ENCODE data around the gene SH3RF3.

Gene SH3RF3

GRCh38 chr2:109419960-109420370 is 291.0 kb downstream of the SH3RF3 start:
- DNase-seq: no peak
- TF ChIP-seq GATA1 (IDR thresholded peaks at IDR 0.05; ENCODE audit: low read depth, low read length) (no peak), POLR2A (IDR thresholded peaks at IDR 0.05; ENCODE audit: low read length) (no peak)

- no peak for DNase-seq
- TF ChIP-seq GATA1 (IDR thresholded peaks at IDR 0.05; ENCODE audit: low read depth, low read length) (no peak), POLR2A (IDR thresholded peaks at IDR 0.05; ENCODE audit: low read length) (no peak)
Measured at GRCh38 chr2:109421101-109421500, 292.1 kb downstream of the SH3RF3 start.

GRCh38 chr2:109421642-109422041 is 292.6 kb downstream of the SH3RF3 start:
- no peak for DNase-seq
- no peak for TF ChIP-seq GATA1 (IDR thresholded peaks at IDR 0.05; ENCODE audit: low read depth, low read length)

- DNase-seq: no peak
- no peak for TF ChIP-seq POLR2A (IDR thresholded peaks at IDR 0.05; ENCODE audit: low read length)
Measured at GRCh38 chr2:109422071-109422757, 293.2 kb downstream of the SH3RF3 start.

GRCh38 chr2:109422758-109423500 is 293.9 kb downstream of the SH3RF3 start:
- no peak for TF ChIP-seq GATA1 (IDR thresholded peaks at IDR 0.05; ENCODE audit: low read depth, low read length)
- TF ChIP-seq POLR2A (IDR thresholded peaks at IDR 0.05; ENCODE audit: low read length): no peak
- no peak for DNase-seq

GRCh38 chr2:109423556-109424359 is 294.8 kb downstream of the SH3RF3 start:
- no peak for DNase-seq

GRCh38 chr2:109425411-109425810 is 296.4 kb downstream of the SH3RF3 start:
- no peak for DNase-seq
- TF ChIP-seq GATA1 (IDR thresholded peaks at IDR 0.05; ENCODE audit: low read depth, low read length) (no peak), POLR2A (IDR thresholded peaks at IDR 0.05; ENCODE audit: low read length) (no peak)

More at GRCh38 chr2:109423556-109424359, 294.8 kb downstream of the SH3RF3 start:
- TF ChIP-seq GATA1 (IDR thresholded peaks at IDR 0.05; ENCODE audit: low read depth, low read length) (no peak), POLR2A (IDR thresholded peaks at IDR 0.05; ENCODE audit: low read length) (no peak)

- TF ChIP-seq GATA1 (IDR thresholded peaks at IDR 0.05; ENCODE audit: low read depth, low read length): no peak
- TF ChIP-seq POLR2A (IDR thresholded peaks at IDR 0.05; ENCODE audit: low read length): no peak
- DNase-seq: no peak
Measured at GRCh38 chr2:109427661-109428091, 298.7 kb downstream of the SH3RF3 start.

- DNase-seq: no peak
- TF ChIP-seq GATA1 (IDR thresholded peaks at IDR 0.05; ENCODE audit: low read depth, low read length) (no peak), POLR2A (IDR thresholded peaks at IDR 0.05; ENCODE audit: low read length) (no peak)
Measured at GRCh38 chr2:109428281-109428680, 299.3 kb downstream of the SH3RF3 start.

- DNase-seq: no peak
- TF ChIP-seq POLR2A (IDR thresholded peaks at IDR 0.05; ENCODE audit: low read length) (no peak), GATA1 (IDR thresholded peaks at IDR 0.05; ENCODE audit: low read depth, low read length) (no peak)
Measured at GRCh38 chr2:109428841-109429566, 300.0 kb downstream of the SH3RF3 start.

- TF ChIP-seq GATA1 (IDR thresholded peaks at IDR 0.05; ENCODE audit: low read depth, low read length): no peak
- TF ChIP-seq POLR2A (IDR thresholded peaks at IDR 0.05; ENCODE audit: low read length): no peak
- no peak for DNase-seq
Measured at GRCh38 chr2:109429567-109430328, 300.7 kb downstream of the SH3RF3 start.

- no peak for TF ChIP-seq GATA1 (IDR thresholded peaks at IDR 0.05; ENCODE audit: low read depth, low read length)
- TF ChIP-seq POLR2A (IDR thresholded peaks at IDR 0.05; ENCODE audit: low read length): no peak
- no peak for DNase-seq
Measured at GRCh38 chr2:109430329-109430636, 301.3 kb downstream of the SH3RF3 start.

GRCh38 chr2:109432421-109432820 is 303.4 kb downstream of the SH3RF3 start:
- TF ChIP-seq POLR2A (IDR thresholded peaks at IDR 0.05; ENCODE audit: low read length) (no peak), GATA1 (IDR thresholded peaks at IDR 0.05; ENCODE audit: low read depth, low read length) (no peak)
- DNase-seq: no peak
